HCT116 (cell line): ENCODE results near the gene HAAO. TPM values are rescaled to one million over a fixed set of nuclear protein-coding genes. Genes with fewer than 3 reads are reported as not detected.

Source experiments
- ATAC-seq: fragments of 200-7000 bp; cut with Tn5 transposase; 2 replicates; pipeline ENCODE4 v1.9.1; 2020; ENCODE audit warnings: mild to moderate bottlenecking, moderate library complexity
- BruUV-seq: library from RNA; stranded (reverse); fragments of 400-500 nt; replicated peaks from 2 replicates; lab custom pipeline; 2021; lab: Mats Ljungman, UMichigan
- CTCF ChIA-PET: fragments of 300-600 bp; sonication (Branson Sonifier 250); formaldehyde crosslinking; loops from one replicate; lab custom pipeline; 2021; ENCODE audit warnings: antibody characterized with exemption; lab: Charles Lee
- POLR2A ChIA-PET: fragments of 300-600, 350-600 bp; sonication (Branson Sonifier 250); formaldehyde crosslinking; loops from one replicate; lab custom pipeline; 2021; ENCODE audit warnings: antibody characterized with exemption; lab: Charles Lee
- RAD21 ChIA-PET, 2 experiments: fragments of 300-600 bp; sonication (Branson Sonifier 250); formaldehyde crosslinking; loops; one replicate each; lab custom pipeline; 2023; ENCODE audit warnings: low total read pairs in 2 of 2; ENCODE audit not compliant: uncharacterized antibody in 2 of 2, unreplicated experiment in 2 of 2, low non-redundant PET in 1 of 2; lab: Charles Lee
- DNase-seq: peaks from one replicate; pipeline ENCODE4 v3.0.0-alpha.2; 2010; ENCODE audit warnings: low read depth, low spot score
- H2AFZ ChIP-seq: fragments of 200-600 bp; shearing (Covaris generic), sonication (generic); 2 replicates; pipeline ENCODE4 v1.6.1; 2017; ENCODE audit warnings: low read depth, mixed run types, mixed read lengths, antibody characterized with exemption, low read length; ENCODE audit not compliant: poor library complexity, severe bottlenecking
- H3K27ac ChIP-seq: 2 replicates; pipeline ENCODE4 v1.5.1; 2012; ENCODE audit warnings: low read depth, low read length
- H3K27me3 ChIP-seq: fragments of 200-600 bp; sonication (generic); 2 replicates; pipeline ENCODE4 v1.6.1; 2016; ENCODE audit warnings: mixed run types, low read length, mixed read lengths; ENCODE audit not compliant: insufficient read depth
- H3K36me3 ChIP-seq, 2 experiments: fragments of 200-500 bp in 1 of 2; fragments of 200-600 bp in 1 of 2; sonication (Bioruptor generic) in 1 of 2; sonication (generic) in 1 of 2; 2 replicates each; pipeline versions ENCODE4 v1.5.1 to v1.6.1; 2014 to 2016; ENCODE audit warnings: low read length in 2 of 2, inconsistent platforms in 1 of 2, mixed read lengths in 1 of 2, mixed run types in 1 of 2; ENCODE audit not compliant: insufficient read depth in 2 of 2, control insufficient read depth in 1 of 2
- H3K4me1 ChIP-seq, 2 experiments: fragments of 200-600 bp in 1 of 2; sonication (generic) in 1 of 2; 2 replicates each; pipeline versions ENCODE4 v1.5.1 to v1.6.1; 2012 to 2017; ENCODE audit warnings: low read length in 2 of 2, inconsistent platforms in 1 of 2, mild to moderate bottlenecking in 1 of 2, mixed read lengths in 1 of 2, mixed run types in 1 of 2, moderate library complexity in 1 of 2; ENCODE audit not compliant: insufficient read depth in 2 of 2, control insufficient read depth in 1 of 2
- H3K4me2 ChIP-seq: fragments of 200-600 bp; sonication (generic); 2 replicates; pipeline ENCODE4 v1.6.1; 2017; ENCODE audit warnings: mixed run types, low read length, mixed read lengths
- H3K4me3 ChIP-seq, 2 experiments: fragments of 200-600 bp in 1 of 2; sonication (generic) in 1 of 2; replicated peaks in 1 of 2; 2 replicates each; pipeline ENCODE4 v1.5.1; 2011 to 2016; ENCODE audit warnings: low read length in 2 of 2, control low read depth in 1 of 2, low read depth in 1 of 2, mild to moderate bottlenecking in 1 of 2, mixed read lengths in 1 of 2, mixed run types in 1 of 2
- H3K79me2 ChIP-seq: fragments of 200-600 bp; sonication (generic); 2 replicates; pipeline ENCODE4 v1.6.1; 2017; ENCODE audit warnings: mild to moderate bottlenecking, mixed run types, low read length, moderate library complexity, mixed read lengths; ENCODE audit not compliant: insufficient read depth
- H3K9ac ChIP-seq: fragments of 200-600 bp; sonication (generic); 2 replicates; pipeline ENCODE4 v1.6.1; 2016; ENCODE audit warnings: low read length, mixed read lengths
- H3K9me2 ChIP-seq: fragments of 200-600 bp; sonication (generic), shearing (Covaris generic); 2 replicates; pipeline ENCODE4 v1.6.1; 2017; ENCODE audit warnings: mixed run types, mild to moderate bottlenecking, moderate library complexity; ENCODE audit not compliant: insufficient read depth
- H3K9me3 ChIP-seq, 2 experiments: fragments of 200-500 bp in 1 of 2; fragments of 200-600 bp in 1 of 2; sonication (Bioruptor generic) in 1 of 2; sonication (generic) in 1 of 2; 2 replicates each; pipeline ENCODE4 v1.6.1; 2014 to 2017; ENCODE audit warnings: low read length in 2 of 2, mixed read lengths in 2 of 2, inconsistent platforms in 1 of 2, low read depth in 1 of 2, mild to moderate bottlenecking in 1 of 2, mixed run types in 1 of 2, moderate library complexity in 1 of 2; ENCODE audit not compliant: control insufficient read depth in 1 of 2, insufficient read depth in 1 of 2
- H4K20me1 ChIP-seq: fragments of 200-600 bp; sonication (generic), shearing (Covaris generic); 2 replicates; pipeline ENCODE4 v1.6.1; 2017; ENCODE audit warnings: mixed run types, mild to moderate bottlenecking, moderate library complexity; ENCODE audit not compliant: insufficient read depth
- CBX3 ChIP-seq: IDR thresholded peaks from 2 replicates; pipeline ENCODE4 v1.6.1; 2012; ENCODE audit warnings: low read depth
- CEBPB ChIP-seq: IDR thresholded peaks from 2 replicates; pipeline ENCODE4 v1.6.1; 2012; ENCODE audit warnings: low read depth
- EGR1 ChIP-seq: IDR thresholded peaks from 2 replicates; pipeline ENCODE4 v1.6.1; 2012; ENCODE audit warnings: low read depth
- EZH2 ChIP-seq: fragments of 200-600 bp; sonication (generic); IDR thresholded peaks from 2 replicates; pipeline ENCODE4 v1.6.1; 2017; ENCODE audit warnings: antibody characterized with exemption, mixed run types
- EZH2phosphoT487 ChIP-seq: fragments of 200-600 bp; IDR thresholded peaks from 2 replicates; pipeline ENCODE4 v1.6.1; 2018; ENCODE audit warnings: antibody characterized with exemption, borderline replicate concordance
- FOSL1 ChIP-seq: IDR thresholded peaks from 2 replicates; pipeline ENCODE4 v1.6.1; 2012; ENCODE audit warnings: low read depth
- JUND ChIP-seq: IDR thresholded peaks from 2 replicates; pipeline ENCODE4 v1.6.1; 2012
- SRF ChIP-seq: IDR thresholded peaks from 2 replicates; pipeline ENCODE4 v1.6.1; 2012; ENCODE audit warnings: low read depth
- ZBTB33 ChIP-seq: IDR thresholded peaks from 2 replicates; pipeline ENCODE4 v1.6.1; 2011; ENCODE audit warnings: mild to moderate bottlenecking, low read length, moderate library complexity; ENCODE audit not compliant: insufficient replicate concordance; ENCODE audit errors: extremely low read depth
- ZNF274 ChIP-seq: fragments of 200-500 bp; sonication (Bioruptor generic); IDR thresholded peaks from 2 replicates; pipeline ENCODE4 v1.6.1; 2014; ENCODE audit warnings: mild to moderate bottlenecking, low read depth, low read length, inconsistent platforms
- intact Hi-C: fragments of 100-400 bp; cut with micrococcal nuclease; formaldehyde crosslinking; loops from 2 replicates; pipeline ENCODE4 v1.10.0; 2022
- total RNA-seq: library from RNA; stranded (reverse); gene quantifications from one replicate; pipeline ENCODE4 v1.2.1, GENCODE V29; 2021; ENCODE audit not compliant: unreplicated experiment
- TF ChIP-seq, protein P1 (sequence below), 3 experiments: fragments of 200-600 bp in 1 of 3; sonication (generic) in 1 of 3; IDR thresholded peaks in 2 of 3; conservative IDR thresholded peaks in 1 of 3; 2 replicates each; pipeline ENCODE4 v1.5.1; 2012 to 2017; ENCODE audit warnings: low read depth in 2 of 3, low read length in 2 of 3, antibody characterized with exemption in 1 of 3, borderline replicate concordance in 1 of 3, control low read depth in 1 of 3, mild to moderate bottlenecking in 1 of 3, mixed read lengths in 1 of 3, mixed run types in 1 of 3, moderate library complexity in 1 of 3; ENCODE audit not compliant: insufficient read depth in 1 of 3
- TF ChIP-seq, protein P2 (sequence below): IDR thresholded peaks from 2 replicates; pipeline ENCODE4 v1.6.1; 2012
- TF ChIP-seq, protein P3 (sequence below): IDR thresholded peaks from 2 replicates; pipeline ENCODE4 v1.6.1; 2012; ENCODE audit warnings: low read depth

The HAAO gene
- total RNA-seq, 1 experiment from 2014 or later: not detected

DNA sequence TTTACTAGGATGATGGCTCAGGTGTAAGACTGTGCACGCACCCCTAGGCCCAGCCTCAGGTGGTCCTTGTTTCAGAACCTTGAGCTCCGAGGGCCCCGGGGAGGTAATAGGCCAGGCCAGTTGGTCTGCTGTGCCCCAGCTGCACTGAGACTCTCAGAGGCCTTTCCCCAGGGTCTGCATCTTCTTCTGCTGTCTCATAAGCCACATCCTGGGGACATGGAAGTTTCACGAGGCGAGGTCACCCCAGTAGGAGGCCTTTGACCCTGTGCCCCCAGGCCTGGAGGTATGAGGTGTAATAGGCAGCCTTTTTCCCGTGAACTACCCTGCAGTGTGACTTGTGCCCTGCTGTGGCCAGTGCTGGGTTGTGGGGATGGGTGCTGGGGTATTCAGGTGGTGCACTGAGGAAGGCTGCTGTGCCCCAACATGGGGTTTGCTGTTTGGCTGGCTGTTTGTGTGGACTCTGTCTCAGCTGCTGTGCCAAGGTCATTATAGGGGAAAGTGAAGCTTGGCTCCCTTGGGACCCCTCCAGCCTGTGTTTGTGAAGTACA, 35.3 kb downstream of the HAAO start:
- Histone ChIP-seq H3K36me3 (no peaks in the 10 kb centered on the region), H3K9me3 (no peaks in the 10 kb centered on the region), H3K4me2 (no peak overlapping the region), H2AFZ (no peak overlapping the region), H4K20me1 (no peaks in the 10 kb centered on the region), H3K27me3 (no peaks in the 10 kb centered on the region), H3K9me2 (no peaks in the 10 kb centered on the region), H3K4me1 (peaks cover 0 to 6% of the 10 kb centered on the region in 2 experiments; a peak in 2 of 4 replicates), H3K27ac (no peak overlapping the region), H3K9ac (no peak overlapping the region), H3K79me2 (no peaks in the 10 kb centered on the region), H3K4me3 (no peak overlapping the region)
- ATAC-seq (no peak), DNase-seq (no peak)
- intact Hi-C loops: no loop called here
- RAD21 ChIA-PET: no interaction called here
- TF ChIP-seq FOSL1: no peak
- TF ChIP-seq ZBTB33: no peak
- TF ChIP-seq, protein P1, sequence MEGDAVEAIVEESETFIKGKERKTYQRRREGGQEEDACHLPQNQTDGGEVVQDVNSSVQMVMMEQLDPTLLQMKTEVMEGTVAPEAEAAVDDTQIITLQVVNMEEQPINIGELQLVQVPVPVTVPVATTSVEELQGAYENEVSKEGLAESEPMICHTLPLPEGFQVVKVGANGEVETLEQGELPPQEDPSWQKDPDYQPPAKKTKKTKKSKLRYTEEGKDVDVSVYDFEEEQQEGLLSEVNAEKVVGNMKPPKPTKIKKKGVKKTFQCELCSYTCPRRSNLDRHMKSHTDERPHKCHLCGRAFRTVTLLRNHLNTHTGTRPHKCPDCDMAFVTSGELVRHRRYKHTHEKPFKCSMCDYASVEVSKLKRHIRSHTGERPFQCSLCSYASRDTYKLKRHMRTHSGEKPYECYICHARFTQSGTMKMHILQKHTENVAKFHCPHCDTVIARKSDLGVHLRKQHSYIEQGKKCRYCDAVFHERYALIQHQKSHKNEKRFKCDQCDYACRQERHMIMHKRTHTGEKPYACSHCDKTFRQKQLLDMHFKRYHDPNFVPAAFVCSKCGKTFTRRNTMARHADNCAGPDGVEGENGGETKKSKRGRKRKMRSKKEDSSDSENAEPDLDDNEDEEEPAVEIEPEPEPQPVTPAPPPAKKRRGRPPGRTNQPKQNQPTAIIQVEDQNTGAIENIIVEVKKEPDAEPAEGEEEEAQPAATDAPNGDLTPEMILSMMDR (IDR thresholded peaks at IDR 0.05 in 2 of 3, conservative IDR thresholded peaks at IDR 0.05 in 1 of 3; ENCODE audit: borderline replicate concordance in 1 of 3, insufficient read depth in 1 of 3, low read depth in 2 of 3, low read length in 2 of 3): no peak
- TF ChIP-seq EZH2: no peak
- no peak for TF ChIP-seq CEBPB
- TF ChIP-seq EZH2phosphoT487: no peak
- TF ChIP-seq JUND: no peak
- TF ChIP-seq EGR1: no peak
- no peak for TF ChIP-seq CBX3
- TF ChIP-seq, protein P2, sequence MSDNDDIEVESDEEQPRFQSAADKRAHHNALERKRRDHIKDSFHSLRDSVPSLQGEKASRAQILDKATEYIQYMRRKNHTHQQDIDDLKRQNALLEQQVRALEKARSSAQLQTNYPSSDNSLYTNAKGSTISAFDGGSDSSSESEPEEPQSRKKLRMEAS: no peak
- TF ChIP-seq, protein P3, sequence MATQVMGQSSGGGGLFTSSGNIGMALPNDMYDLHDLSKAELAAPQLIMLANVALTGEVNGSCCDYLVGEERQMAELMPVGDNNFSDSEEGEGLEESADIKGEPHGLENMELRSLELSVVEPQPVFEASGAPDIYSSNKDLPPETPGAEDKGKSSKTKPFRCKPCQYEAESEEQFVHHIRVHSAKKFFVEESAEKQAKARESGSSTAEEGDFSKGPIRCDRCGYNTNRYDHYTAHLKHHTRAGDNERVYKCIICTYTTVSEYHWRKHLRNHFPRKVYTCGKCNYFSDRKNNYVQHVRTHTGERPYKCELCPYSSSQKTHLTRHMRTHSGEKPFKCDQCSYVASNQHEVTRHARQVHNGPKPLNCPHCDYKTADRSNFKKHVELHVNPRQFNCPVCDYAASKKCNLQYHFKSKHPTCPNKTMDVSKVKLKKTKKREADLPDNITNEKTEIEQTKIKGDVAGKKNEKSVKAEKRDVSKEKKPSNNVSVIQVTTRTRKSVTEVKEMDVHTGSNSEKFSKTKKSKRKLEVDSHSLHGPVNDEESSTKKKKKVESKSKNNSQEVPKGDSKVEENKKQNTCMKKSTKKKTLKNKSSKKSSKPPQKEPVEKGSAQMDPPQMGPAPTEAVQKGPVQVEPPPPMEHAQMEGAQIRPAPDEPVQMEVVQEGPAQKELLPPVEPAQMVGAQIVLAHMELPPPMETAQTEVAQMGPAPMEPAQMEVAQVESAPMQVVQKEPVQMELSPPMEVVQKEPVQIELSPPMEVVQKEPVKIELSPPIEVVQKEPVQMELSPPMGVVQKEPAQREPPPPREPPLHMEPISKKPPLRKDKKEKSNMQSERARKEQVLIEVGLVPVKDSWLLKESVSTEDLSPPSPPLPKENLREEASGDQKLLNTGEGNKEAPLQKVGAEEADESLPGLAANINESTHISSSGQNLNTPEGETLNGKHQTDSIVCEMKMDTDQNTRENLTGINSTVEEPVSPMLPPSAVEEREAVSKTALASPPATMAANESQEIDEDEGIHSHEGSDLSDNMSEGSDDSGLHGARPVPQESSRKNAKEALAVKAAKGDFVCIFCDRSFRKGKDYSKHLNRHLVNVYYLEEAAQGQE: no peak
- no peak for TF ChIP-seq SRF
- TF ChIP-seq ZNF274: no peak
- CTCF ChIA-PET: no interaction called here
- no TSS peak for BruUV-seq
- POLR2A ChIA-PET: no interaction called here
